OCI-LY7 (cell line): ENCODE results near the gene HMX3.

Experiments used
- CTCF ChIP-seq: fragments of 200-600 bp; sonication (generic); conservative IDR thresholded peaks from 2 replicates; pipeline ENCODE4 v1.5.1; 2014; ENCODE audit warnings: mild to moderate bottlenecking, antibody characterized with exemption, low read length, moderate library complexity, mixed read lengths
- EZH2phosphoT487 ChIP-seq: fragments of 200-600 bp; sonication (generic); IDR thresholded peaks from 2 replicates; pipeline ENCODE4 v1.6.1; 2018; ENCODE audit warnings: low read depth, borderline replicate concordance, mild to moderate bottlenecking, mixed run types, antibody characterized with exemption, low read length, moderate library complexity, mixed read lengths

GRCh38 chr10:123129618-123130271 lies 6.0 kb upstream of the HMX3 start:
- TF ChIP-seq CTCF (no peak), EZH2phosphoT487 (no peak)
